Measurements from ENCODE around the gene PELI1. TPM values are rescaled to one million over a fixed set of nuclear protein-coding genes. Genes with fewer than 3 reads are reported as not detected.
"Not testable (repeated sequence)": the region's sequence is repeated elsewhere in the genome, so short reads cannot be mapped to it uniquely, and the experiment has no call there.

Gene PELI1
- total and polyA plus RNA-seq, 10 donors = 14.5 to 70.1 (median 55.7) TPM

- H3K36me3 ChIP-seq = peaks cover 0 to 89% (median 21%) of the 10 kb centered on the region in 6 donors
- H3K4me3 ChIP-seq = no peak overlapping the region
- DNase-seq = no peak
- H3K9me3 ChIP-seq = peaks cover 0 to 5% (median under 1%) of the 10 kb centered on the region in 8 donors
- TF ChIP-seq CTCF (IDR thresholded peaks at IDR 0.05 in 8 of 11, conservative IDR thresholded peaks at IDR 0.05 in 3 of 11) = no peak
- H3K27ac ChIP-seq = peak overlapping the region in 5 of 8 donors; percentile 9 to 42 (median 22)
- peaks cover 0 to 33% (median 8%) of the 10 kb centered on the region in 6 donors for H3K4me1 ChIP-seq
- intact Hi-C loops (cut with DNase I; ENCODE audit: low total_unique reads) = no loop called here
- H3K27me3 ChIP-seq (replicated peaks in 1 of 7) = no peaks in the 10 kb centered on the region
These were observed 43.1 kb downstream of the PELI1 start for GRCh38 chr2:64101141-64101591.

GRCh38 chr2:64100584-64100983 lies 43.6 kb downstream of the PELI1 start:
- peak in 1 of 3 donors; percentile 26 for TF ChIP-seq POLR2AphosphoS5 (IDR thresholded peaks at IDR 0.05)
- DNase-seq; H3K4me3 ChIP-seq; H3K27me3 ChIP-seq (replicated peaks in 1 of 7); intact Hi-C loops (cut with DNase I; ENCODE audit: low total_unique reads): not testable (repeated sequence)
- peaks cover 2 to 89% (median 24%) of the 10 kb centered on the region in 6 donors for H3K36me3 ChIP-seq
- H3K9me3 ChIP-seq = peaks cover 0 to 11% (median 6%) of the 10 kb centered on the region in 8 donors
- WGBS, 5 donors = 76 to 85% (median 79%) methylated on average over 8 of the region's 8 CpGs
- peaks cover 0 to 28% (median 7%) of the 10 kb centered on the region in 6 donors for H3K4me1 ChIP-seq
- H3K27ac ChIP-seq = peak overlapping the region in 4 of 8 donors; percentile 9 to 42 (median 29)

- Histone ChIP-seq H3K4me1 (peaks cover 0 to 39% (median 18%) of the 10 kb centered on the region in 6 donors), H3K27me3 (replicated peaks in 1 of 7) (no peaks in the 10 kb centered on the region), H3K36me3 (peaks cover 5 to 93% (median 44%) of the 10 kb centered on the region in 6 donors), H3K9me3 (peaks cover 0 to 13% (median 7%) of the 10 kb centered on the region in 8 donors), H3K27ac (no peak overlapping the region), H3K4me3 (no peak overlapping the region)
- TF ChIP-seq CTCF (IDR thresholded peaks at IDR 0.05 in 8 of 11, conservative IDR thresholded peaks at IDR 0.05 in 3 of 11) = no peak
- peak in 1 of 3 donors; percentile 52 for TF ChIP-seq POLR2AphosphoS5 (IDR thresholded peaks at IDR 0.05)
- no peak for DNase-seq
- 87 to 91% (median 89%) methylated on average over 12 of the region's 12 CpGs for WGBS, 5 donors
- intact Hi-C loops (cut with DNase I; ENCODE audit: low total_unique reads) = no loop called here
These were observed 49.4 kb downstream of the PELI1 start for GRCh38 chr2:64094663-64095382.

- intact Hi-C loops (cut with DNase I; ENCODE audit: low total_unique reads) = no loop called here
- 85 to 98% (median 89%) methylated on average over 4 of the region's 4 CpGs for WGBS, 5 donors
- Histone ChIP-seq H3K27me3 (replicated peaks in 1 of 7) (no peaks in the 10 kb centered on the region), H3K9me3 (peaks cover 0 to 13% (median 7%) of the 10 kb centered on the region in 8 donors), H3K27ac (peak overlapping the region in 2 of 8 donors; percentile 8 to 21), H3K4me1 (peaks cover 0 to 43% (median 18%) of the 10 kb centered on the region in 6 donors), H3K36me3 (peaks cover 5 to 78% (median 41%) of the 10 kb centered on the region in 6 donors), H3K4me3 (no peak overlapping the region)
- TF ChIP-seq CTCF (IDR thresholded peaks at IDR 0.05 in 8 of 11, conservative IDR thresholded peaks at IDR 0.05 in 3 of 11) = no peak
- no peak for TF ChIP-seq POLR2A (IDR thresholded peaks at IDR 0.05)
- peak in 1 of 3 donors; percentile 24 for TF ChIP-seq POLR2AphosphoS5 (IDR thresholded peaks at IDR 0.05)
- no peak for DNase-seq
These were observed 50.9 kb downstream of the PELI1 start for GRCh38 chr2:64093341-64093740.

Measured in spleen (tissue), 11 donors.